Activated CD8-positive, alpha-beta T cell treated with anti-CD3 and anti-CD28 coated beads for 36 hours (primary cell): ENCODE data around the gene RGS16. TPM values are rescaled to one million over a fixed set of nuclear protein-coding genes. Genes with fewer than 3 reads are reported as not detected.

Source experiments
- ATAC-seq: fragments of 200-7000 bp; cut with Tn5 transposase; one replicate; pipeline ENCODE4 v1.10.0; 2021; ENCODE audit warnings: mild to moderate bottlenecking, moderate library complexity
- CTCF ChIA-PET: fragments of 350-600 bp; sonication (Branson Sonifier 250); formaldehyde crosslinking; loops from one replicate; lab custom pipeline; 2021; ENCODE audit warnings: antibody characterized with exemption; lab: Charles Lee
- POLR2A ChIA-PET: fragments of 350-600 bp; sonication (Branson Sonifier 250); formaldehyde crosslinking; loops from one replicate; lab custom pipeline; 2021; ENCODE audit warnings: antibody characterized with exemption; lab: Charles Lee
- DNase-seq: peaks from one replicate; pipeline ENCODE4 v3.0.0-alpha.2; 2020
- H3K27ac Mint-ChIP-seq: one replicate; pipeline ENCODE4 v1.8.0; 2021; ENCODE audit warnings: mild to moderate bottlenecking, mixed read lengths
- H3K27me3 Mint-ChIP-seq: one replicate; pipeline ENCODE4 v1.8.0; 2021; ENCODE audit warnings: mixed read lengths
- H3K36me3 Mint-ChIP-seq: one replicate; pipeline ENCODE4 v1.8.0; 2021; ENCODE audit warnings: low read depth, mixed read lengths
- H3K4me1 Mint-ChIP-seq: one replicate; pipeline ENCODE4 v1.8.0; 2021; ENCODE audit warnings: low read depth, mixed read lengths
- H3K4me3 Mint-ChIP-seq: one replicate; pipeline ENCODE4 v1.8.0; 2021; ENCODE audit warnings: mild to moderate bottlenecking, moderate library complexity, mixed read lengths
- H3K9me3 Mint-ChIP-seq: one replicate; pipeline ENCODE4 v1.8.0; 2021; ENCODE audit warnings: mixed read lengths
- intact Hi-C: fragments of 100-400 bp; cut with micrococcal nuclease; formaldehyde crosslinking; loops from one replicate; pipeline ENCODE4 v1.10.0; 2022
- total RNA-seq, 2 experiments: library from RNA; stranded (reverse); gene quantifications; one replicate each; pipeline ENCODE4 v1.2.3, GENCODE V29; 2021
- TF ChIP-seq, protein P1 (sequence below): fragments of 200-600 bp; IDR thresholded peaks from one replicate; pipeline ENCODE4 v1.8.0; 2022; ENCODE audit warnings: antibody characterized with exemption, mild to moderate bottlenecking

The RGS16 gene
- total RNA-seq, 2 experiments from 2014 or later = 33.8 to 35.6 TPM

- intact Hi-C loops = no loop called here
- DNase-seq = no peak
Measured at GRCh38 chr1:182631053-182631677, 27.0 kb upstream of the RGS16 start.

DNA sequence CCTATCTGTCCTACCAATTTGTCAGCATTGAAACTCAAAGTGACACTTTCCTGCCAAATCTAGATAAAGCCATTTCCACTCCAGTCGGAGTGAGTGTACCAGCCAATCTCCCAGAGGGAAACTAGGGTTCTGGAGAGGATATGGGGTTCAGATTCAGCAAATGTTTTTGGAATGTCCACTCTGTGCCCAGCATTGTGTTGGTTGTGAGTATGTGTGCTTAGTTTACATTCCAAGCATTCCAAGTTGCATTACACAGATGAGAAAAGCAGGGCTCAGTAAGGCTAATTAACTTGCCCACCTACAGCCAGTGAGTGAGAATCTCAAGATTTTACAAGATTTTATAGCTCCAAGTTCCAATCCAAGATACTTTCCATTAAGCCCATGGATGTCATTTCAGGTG, 26.4 kb upstream of the RGS16 start:
- H3K4me1 Mint-ChIP-seq = peaks cover 46% of the 10 kb centered on the region
- ChIA-PET CTCF (interaction anchor here (1.4 to 2.9 kb wide), 5 partner anchors 12 to 152 kb away, joined by 4 to 13 read pairs (median 6); no protein-coding TSS in a partner anchor), POLR2A (interaction anchor here (1.1 to 7.9 kb wide), 6 partner anchors 11 to 83 kb away, joined by 3 to 68 read pairs (median 4); no protein-coding TSS in a partner anchor)
- H3K27ac Mint-ChIP-seq = no peak overlapping the region
- no peak overlapping the region for H3K4me3 Mint-ChIP-seq
- no peak for ATAC-seq
- no peaks in the 10 kb centered on the region for H3K9me3 Mint-ChIP-seq
- intact Hi-C loops = no loop called here
- H3K27me3 Mint-ChIP-seq = peaks cover 21% of the 10 kb centered on the region
- no peak for DNase-seq
- H3K36me3 Mint-ChIP-seq = no peaks in the 10 kb centered on the region
- TF ChIP-seq, protein P1, sequence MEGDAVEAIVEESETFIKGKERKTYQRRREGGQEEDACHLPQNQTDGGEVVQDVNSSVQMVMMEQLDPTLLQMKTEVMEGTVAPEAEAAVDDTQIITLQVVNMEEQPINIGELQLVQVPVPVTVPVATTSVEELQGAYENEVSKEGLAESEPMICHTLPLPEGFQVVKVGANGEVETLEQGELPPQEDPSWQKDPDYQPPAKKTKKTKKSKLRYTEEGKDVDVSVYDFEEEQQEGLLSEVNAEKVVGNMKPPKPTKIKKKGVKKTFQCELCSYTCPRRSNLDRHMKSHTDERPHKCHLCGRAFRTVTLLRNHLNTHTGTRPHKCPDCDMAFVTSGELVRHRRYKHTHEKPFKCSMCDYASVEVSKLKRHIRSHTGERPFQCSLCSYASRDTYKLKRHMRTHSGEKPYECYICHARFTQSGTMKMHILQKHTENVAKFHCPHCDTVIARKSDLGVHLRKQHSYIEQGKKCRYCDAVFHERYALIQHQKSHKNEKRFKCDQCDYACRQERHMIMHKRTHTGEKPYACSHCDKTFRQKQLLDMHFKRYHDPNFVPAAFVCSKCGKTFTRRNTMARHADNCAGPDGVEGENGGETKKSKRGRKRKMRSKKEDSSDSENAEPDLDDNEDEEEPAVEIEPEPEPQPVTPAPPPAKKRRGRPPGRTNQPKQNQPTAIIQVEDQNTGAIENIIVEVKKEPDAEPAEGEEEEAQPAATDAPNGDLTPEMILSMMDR = no peak

More at GRCh38 chr1:182631053-182631677, 27.0 kb upstream of the RGS16 start:
- Mint-ChIP-seq H3K9me3 (no peaks in the 10 kb centered on the region), H3K27ac (no peak overlapping the region), H3K36me3 (no peaks in the 10 kb centered on the region), H3K4me1 (peaks cover 41% of the 10 kb centered on the region), H3K4me3 (no peak overlapping the region), H3K27me3 (peaks cover 26% of the 10 kb centered on the region)
- TF ChIP-seq, protein P1 = no peak
- no peak for ATAC-seq
- POLR2A ChIA-PET = no interaction called here
- CTCF ChIA-PET = interaction anchor here (0.9 to 1.5 kb wide), 2 partner anchors 30 to 74 kb away, joined by 3 to 4 read pairs; no protein-coding TSS in a partner anchor

DNA sequence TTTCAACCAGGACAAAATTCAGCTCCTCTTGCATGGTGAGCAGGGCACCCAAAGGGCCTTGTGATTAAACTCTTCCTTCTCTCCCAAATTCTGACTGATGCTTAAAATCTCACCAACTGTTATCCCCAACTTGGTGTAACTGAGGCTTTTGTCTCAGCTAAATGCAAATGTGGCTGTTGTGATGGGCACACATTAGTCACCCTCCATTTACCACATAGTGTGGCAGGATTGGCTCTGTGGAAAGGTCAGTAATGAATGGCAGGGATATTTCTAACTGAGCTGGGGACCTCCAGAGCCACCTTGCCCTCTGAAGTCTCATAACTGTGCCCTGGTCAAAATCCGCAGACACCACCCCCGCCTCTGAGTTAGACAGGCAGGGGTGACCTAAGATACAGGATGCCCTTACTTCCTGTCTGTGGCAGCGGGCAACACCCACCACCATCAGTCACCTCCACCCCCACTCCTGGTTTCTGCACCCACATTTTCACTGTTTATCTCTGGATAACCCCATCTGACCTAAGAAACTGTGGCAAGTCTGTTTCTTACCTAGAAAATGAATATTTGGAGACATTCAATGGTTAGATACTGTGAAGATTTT, 25.4 kb upstream of the RGS16 start:
- intact Hi-C loops = loop anchor here (1.0 kb wide), 1 partner anchor 13 kb away; no protein-coding TSS in a partner anchor
- H3K9me3 Mint-ChIP-seq = no peaks in the 10 kb centered on the region
- DNase-seq = peak; percentile 93
- ChIA-PET CTCF (interaction anchor here (1.0 to 2.9 kb wide), 12 partner anchors 9 to 153 kb away, joined by 3 to 13 read pairs (median 4); no protein-coding TSS in a partner anchor), POLR2A (interaction anchor here (0.6 to 7.9 kb wide), 10 partner anchors 10 to 159 kb away, joined by 3 to 68 read pairs (median 4); no protein-coding TSS in a partner anchor)
- no peak overlapping the region for H3K4me3 Mint-ChIP-seq
- no peaks in the 10 kb centered on the region for H3K36me3 Mint-ChIP-seq
- H3K4me1 Mint-ChIP-seq = peaks cover 56% of the 10 kb centered on the region
- peaks cover 17% of the 10 kb centered on the region for H3K27me3 Mint-ChIP-seq
- peak; percentile 95 for ATAC-seq
- TF ChIP-seq, protein P1 = no peak
- H3K27ac Mint-ChIP-seq = peak overlapping the region; percentile 22

- Mint-ChIP-seq H3K4me3 (no peak overlapping the region), H3K36me3 (no peaks in the 10 kb centered on the region), H3K4me1 (peaks cover 60% of the 10 kb centered on the region), H3K27me3 (peaks cover 17% of the 10 kb centered on the region), H3K9me3 (no peaks in the 10 kb centered on the region), H3K27ac (peak overlapping the region; percentile 22)
- TF ChIP-seq, protein P1 = no peak
- DNase-seq (no peak), ATAC-seq (no peak)
- POLR2A ChIA-PET = interaction anchor here (0.9 to 7.9 kb wide), 8 partner anchors 9 to 159 kb away, joined by 3 to 68 read pairs (median 4); no protein-coding TSS in a partner anchor
- CTCF ChIA-PET = interaction anchor here (1.0 to 2.9 kb wide), 11 partner anchors 8 to 153 kb away, joined by 3 to 13 read pairs (median 4); no protein-coding TSS in a partner anchor
- intact Hi-C loops = loop anchor here (1.0 kb wide), 1 partner anchor 13 kb away; no protein-coding TSS in a partner anchor
Measured at GRCh38 chr1:182629080-182629479, 24.9 kb upstream of the RGS16 start.
